GM12801 (cell line): ENCODE measurements around the gene MTHFD1L.

ENCODE experiments used
- TF ChIP-seq, protein P1 (sequence below): IDR thresholded peaks from one replicate; pipeline ENCODE4 v1.5.1; 2011; ENCODE audit warnings: control low read depth; ENCODE audit not compliant: insufficient read length; ENCODE audit errors: extremely low read depth

The MTHFD1L gene

DNA sequence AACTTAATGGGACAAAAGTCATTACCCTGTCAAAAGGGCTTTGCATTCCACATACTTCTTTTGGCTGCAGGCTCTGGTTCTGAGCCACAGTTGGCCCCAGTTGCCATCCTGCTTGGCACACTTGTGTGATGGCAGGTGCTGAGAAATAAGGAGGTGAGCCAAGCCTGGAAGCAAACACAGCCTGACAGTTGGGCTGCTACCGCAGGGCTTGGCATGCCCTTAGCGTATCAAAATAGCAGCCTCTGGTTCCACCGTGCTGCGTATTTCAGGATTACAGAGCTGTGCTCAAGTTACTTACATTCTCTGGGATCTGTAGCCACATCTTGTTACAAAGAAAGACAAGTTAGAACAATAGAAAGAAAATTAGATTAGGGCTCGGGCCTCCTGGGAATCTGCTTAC, 11.1 kb downstream of the MTHFD1L start:
- TF ChIP-seq, protein P1, sequence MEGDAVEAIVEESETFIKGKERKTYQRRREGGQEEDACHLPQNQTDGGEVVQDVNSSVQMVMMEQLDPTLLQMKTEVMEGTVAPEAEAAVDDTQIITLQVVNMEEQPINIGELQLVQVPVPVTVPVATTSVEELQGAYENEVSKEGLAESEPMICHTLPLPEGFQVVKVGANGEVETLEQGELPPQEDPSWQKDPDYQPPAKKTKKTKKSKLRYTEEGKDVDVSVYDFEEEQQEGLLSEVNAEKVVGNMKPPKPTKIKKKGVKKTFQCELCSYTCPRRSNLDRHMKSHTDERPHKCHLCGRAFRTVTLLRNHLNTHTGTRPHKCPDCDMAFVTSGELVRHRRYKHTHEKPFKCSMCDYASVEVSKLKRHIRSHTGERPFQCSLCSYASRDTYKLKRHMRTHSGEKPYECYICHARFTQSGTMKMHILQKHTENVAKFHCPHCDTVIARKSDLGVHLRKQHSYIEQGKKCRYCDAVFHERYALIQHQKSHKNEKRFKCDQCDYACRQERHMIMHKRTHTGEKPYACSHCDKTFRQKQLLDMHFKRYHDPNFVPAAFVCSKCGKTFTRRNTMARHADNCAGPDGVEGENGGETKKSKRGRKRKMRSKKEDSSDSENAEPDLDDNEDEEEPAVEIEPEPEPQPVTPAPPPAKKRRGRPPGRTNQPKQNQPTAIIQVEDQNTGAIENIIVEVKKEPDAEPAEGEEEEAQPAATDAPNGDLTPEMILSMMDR = no peak

GRCh38 chr6:150877928-150878327, 12.4 kb downstream of the MTHFD1L start:
- TF ChIP-seq, protein P1 = no peak

- TF ChIP-seq, protein P1 = no peak
These were observed 13.1 kb downstream of the MTHFD1L start for GRCh38 chr6:150878347-150879213.

DNA sequence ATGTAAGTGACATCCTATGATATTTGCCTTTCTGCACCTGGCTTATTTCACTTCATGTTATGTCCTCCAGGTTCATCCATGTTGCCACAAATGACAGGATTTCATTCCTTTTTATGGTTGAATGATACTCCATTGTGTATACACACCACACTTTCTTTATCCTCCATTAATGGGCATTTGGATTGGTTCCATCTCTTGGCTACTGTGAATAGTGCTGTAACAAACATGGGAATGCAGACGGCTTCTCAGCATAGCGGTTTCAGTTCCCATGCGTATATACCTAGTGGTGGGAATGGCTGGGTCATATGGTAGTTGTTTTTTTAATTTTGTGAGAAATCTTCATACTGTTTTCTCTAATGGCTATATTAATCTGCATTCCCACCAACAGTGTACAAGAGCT, 14.8 kb downstream of the MTHFD1L start:
- TF ChIP-seq, protein P1 = no peak

- TF ChIP-seq, protein P1 = no peak
These were observed 16.5 kb downstream of the MTHFD1L start for GRCh38 chr6:150881911-150882481.

GRCh38 chr6:150883521-150883920, 18.0 kb downstream of the MTHFD1L start:
- TF ChIP-seq, protein P1 = no peak

DNA sequence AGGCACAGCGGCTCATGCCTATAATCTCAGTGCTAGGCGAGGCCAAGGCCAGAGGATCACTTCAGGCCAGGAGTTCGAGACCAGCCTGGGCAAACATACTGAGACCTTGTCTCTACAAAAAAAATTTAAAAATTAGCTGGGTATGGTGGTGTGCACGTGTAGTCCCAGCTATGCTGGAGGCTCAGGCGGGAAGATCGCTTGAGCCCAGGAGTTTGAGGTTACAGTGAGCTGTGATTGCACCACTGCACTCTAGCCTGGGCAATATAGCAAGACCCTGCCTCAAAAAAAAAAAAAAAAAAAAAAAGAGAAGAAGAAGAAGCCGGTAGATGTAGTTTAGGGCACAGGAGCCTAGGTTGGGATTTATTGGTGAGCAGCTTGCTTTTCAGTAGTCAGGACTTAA, 20.7 kb downstream of the MTHFD1L start:
- TF ChIP-seq, protein P1 = no peak
